Lower leg skin (tissue), 4 donors: ENCODE results near the gene PTCD2. TPM values are rescaled to one million over a fixed set of nuclear protein-coding genes. Genes with fewer than 3 reads are reported as not detected.

ENCODE experiments used
- DNase-seq, 2 donors: peaks; one replicate each; pipeline ENCODE4 v3.0.0-alpha.2; 2019; ENCODE audit warnings: low spot score in 2 of 2
- H3K4me3 ChIP-seq: fragments of 200-600 bp; sonication (generic); 2 replicates; pipeline ENCODE4 v1.5.1; 2017; ENCODE audit warnings: mild to moderate bottlenecking, low read depth; ENCODE audit not compliant: poor library complexity, severe bottlenecking
- CTCF ChIP-seq, 3 donors: fragments of 450-650 bp; IDR thresholded peaks; one replicate each; pipeline ENCODE4 v1.5.1; 2016; ENCODE audit warnings: antibody characterized with exemption in 3 of 3, mild to moderate bottlenecking in 3 of 3, moderate library complexity in 2 of 3
- POLR2A ChIP-seq, 2 donors: fragments of 450-650 bp; IDR thresholded peaks; one replicate each; pipeline ENCODE4 v1.6.1; 2016 to 2017; ENCODE audit warnings: antibody characterized with exemption in 2 of 2, mild to moderate bottlenecking in 1 of 2, moderate library complexity in 1 of 2
- WGBS, 2 donors: methylation state at CpG; one replicate each; pipeline ENCODE4 v1.1.5; 2018; 5-methylcytosine and 5-hydroxymethylcytosine counted together
- intact Hi-C: fragments of 100-400 bp; cut with DNase I; formaldehyde crosslinking; loops from one replicate; pipeline ENCODE4 v1.15.0; 2023; ENCODE audit warnings: low total_unique reads
- total RNA-seq, 4 donors: library from RNA; depleted of rRNA; stranded (reverse); fragments of >200 nt; gene quantifications; one replicate each; pipeline ENCODE4 v1.1.0, GENCODE V29; 2016

Gene PTCD2
- total RNA-seq, 4 donors from 2014 or later, result 7.2 to 12.5 (median 7.9) TPM

- no peak for DNase-seq
- no peak for TF ChIP-seq POLR2A (IDR thresholded peaks at IDR 0.05)
- no peak for TF ChIP-seq CTCF (IDR thresholded peaks at IDR 0.05)
- no peak overlapping the region for H3K4me3 ChIP-seq
- intact Hi-C loops, result no loop called here
- 77 to 89% methylated on average over 2 of the region's 2 CpGs for WGBS, 2 donors
Measured at GRCh38 chr5:72407541-72407940, 87.4 kb downstream of the PTCD2 start.

DNA sequence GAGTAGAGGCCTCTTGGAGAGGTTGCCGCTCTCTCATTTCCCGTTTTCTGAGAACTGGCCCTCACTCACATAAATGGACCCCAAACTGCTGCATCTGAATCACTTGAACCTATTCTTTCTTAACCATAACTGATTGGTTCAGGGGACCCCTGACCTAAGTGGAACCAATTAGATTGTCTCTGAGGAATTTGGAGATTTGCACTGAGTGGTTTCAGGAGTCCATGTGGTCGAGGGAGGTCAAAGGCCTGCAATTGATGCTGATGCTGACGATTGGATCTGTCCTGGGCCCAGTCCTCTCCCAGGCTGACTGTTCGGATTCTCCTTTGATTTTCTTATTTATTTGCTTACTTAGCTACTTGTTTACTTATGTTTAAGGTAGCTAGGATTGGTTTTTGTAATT lies 88.0 kb downstream of the PTCD2 start:
- no peak for DNase-seq
- intact Hi-C loops, result no loop called here
- WGBS, 2 donors, result 90 to 92% methylated on average over 5 of the region's 5 CpGs
- no peak overlapping the region for H3K4me3 ChIP-seq
- TF ChIP-seq POLR2A (IDR thresholded peaks at IDR 0.05) (no peak), CTCF (IDR thresholded peaks at IDR 0.05) (no peak)

GRCh38 chr5:72408603-72409002 lies 88.4 kb downstream of the PTCD2 start:
- intact Hi-C loops, result no loop called here
- DNase-seq, result no peak
- 59 to 72% methylated on average over 4 of the region's 4 CpGs for WGBS, 2 donors

GRCh38 chr5:72410688-72411295 lies 90.6 kb downstream of the PTCD2 start:
- TF ChIP-seq POLR2A (IDR thresholded peaks at IDR 0.05), result no peak
- TF ChIP-seq CTCF (IDR thresholded peaks at IDR 0.05), result no peak
- intact Hi-C loops, result no loop called here
- H3K4me3 ChIP-seq, result no peak overlapping the region
- DNase-seq, result no peak
- WGBS, 2 donors, result 82 to 88% methylated on average over 4 of the region's 4 CpGs

More at GRCh38 chr5:72408603-72409002, 88.4 kb downstream of the PTCD2 start:
- H3K4me3 ChIP-seq, result no peak overlapping the region
- no peak for TF ChIP-seq POLR2A (IDR thresholded peaks at IDR 0.05)
- no peak for TF ChIP-seq CTCF (IDR thresholded peaks at IDR 0.05)

DNA sequence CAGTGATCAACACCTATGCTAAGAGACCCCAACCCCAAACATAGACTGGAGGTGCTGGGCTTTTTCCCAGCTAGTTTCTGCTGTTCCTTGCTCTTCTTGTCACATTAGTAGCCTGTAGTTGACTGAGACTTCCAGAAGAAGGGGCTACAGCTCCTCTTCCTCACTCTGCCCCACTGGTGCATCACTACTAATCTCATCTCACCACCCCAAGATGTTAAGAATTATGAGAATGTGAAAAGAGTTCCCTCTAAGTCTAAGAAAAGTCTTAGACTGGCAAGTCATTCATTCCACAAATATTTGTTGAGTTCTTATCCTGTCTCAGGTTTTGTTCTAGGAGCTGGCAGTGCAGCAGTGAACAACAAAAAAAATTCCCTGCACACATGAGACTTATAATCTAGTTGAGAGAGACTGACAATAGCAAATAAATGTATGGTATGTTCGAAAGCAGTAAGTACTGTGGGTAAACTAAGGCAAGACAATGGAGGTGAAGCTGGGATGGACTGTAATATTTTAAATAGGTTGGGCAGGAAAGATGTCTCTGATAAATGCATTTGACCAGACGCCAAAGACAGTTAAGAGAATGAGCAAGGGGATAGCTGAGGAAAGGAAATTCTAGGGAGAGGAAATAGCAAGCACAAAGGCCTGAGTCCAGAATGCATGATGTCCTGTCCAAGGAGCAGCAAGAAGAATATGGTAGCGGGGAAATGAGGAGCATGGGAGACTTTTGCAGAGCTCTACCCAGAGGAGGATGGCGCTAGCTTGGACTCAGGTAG lies 92.3 kb downstream of the PTCD2 start:
- H3K4me3 ChIP-seq, result no peak overlapping the region
- DNase-seq, result no peak
- 69 to 77% methylated on average over 4 of the region's 4 CpGs for WGBS, 2 donors
- TF ChIP-seq POLR2A (IDR thresholded peaks at IDR 0.05), result no peak
- no peak for TF ChIP-seq CTCF (IDR thresholded peaks at IDR 0.05)
- intact Hi-C loops, result no loop called here
